HUES48 (cell line): Measurements from ENCODE around the gene EEF1A2.

ENCODE experiments used
- H3K27ac ChIP-seq: one replicate; pipeline ENCODE4 v1.7.0; 2013; ENCODE audit warnings: low read depth, low read length, inconsistent platforms
- H3K27me3 ChIP-seq: 2 replicates; pipeline ENCODE4 v1.6.1; 2013; ENCODE audit warnings: mild to moderate bottlenecking, low read length; ENCODE audit not compliant: control insufficient read depth, insufficient read depth
- H3K36me3 ChIP-seq: 2 replicates; pipeline ENCODE4 v1.6.1; 2013; ENCODE audit warnings: low read length; ENCODE audit not compliant: control insufficient read depth, insufficient read depth
- H3K4me1 ChIP-seq: 2 replicates; pipeline ENCODE4 v1.6.1; 2013; ENCODE audit warnings: mild to moderate bottlenecking, low read length; ENCODE audit not compliant: control insufficient read depth, insufficient read depth
- H3K4me3 ChIP-seq: 2 replicates; pipeline ENCODE4 v1.5.1; 2013; ENCODE audit warnings: mild to moderate bottlenecking, low read depth, low read length
- H3K9ac ChIP-seq: 2 replicates; pipeline ENCODE4 v1.6.1; 2013; ENCODE audit warnings: mild to moderate bottlenecking, low read depth, low read length, moderate library complexity
- H3K9me3 ChIP-seq: 2 replicates; pipeline ENCODE4 v1.6.1; 2013; ENCODE audit warnings: low read length; ENCODE audit not compliant: control insufficient read depth, insufficient read depth

The EEF1A2 gene

GRCh38 chr20:63498960-63499337 is at the start of gene EEF1A2:
EEF1A2 (minus strand) TSS chr20:63499083; CDS start chr20:63497763, 1,320 bp downstream.
- H3K9ac ChIP-seq: no peak within 1 kb of the TSS
- H3K27ac ChIP-seq: no peak within 1 kb of the TSS
- H3K4me3 ChIP-seq: peak within 1 kb of the TSS; percentile 60
- peaks cover 17% of the 10 kb centered on the region; the same call in 1 of the 2 replicates for H3K4me1 ChIP-seq
- H3K9me3 ChIP-seq: no peaks in the 10 kb centered on the region
- peaks cover 40% of the 10 kb centered on the region for H3K27me3 ChIP-seq
- H3K36me3 ChIP-seq: peaks cover 3% of the 10 kb centered on the region; the same call in 1 of the 2 replicates

- peaks cover 30% of the 10 kb centered on the region for H3K4me1 ChIP-seq
- H3K27ac ChIP-seq: no peak overlapping the region
- no peak overlapping the region for H3K4me3 ChIP-seq
- no peaks in the 10 kb centered on the region for H3K27me3 ChIP-seq
- no peaks in the 10 kb centered on the region for H3K9me3 ChIP-seq
- H3K36me3 ChIP-seq: no peaks in the 10 kb centered on the region
- no peak overlapping the region for H3K9ac ChIP-seq
Measured at GRCh38 chr20:63548542-63548941, 49.7 kb upstream of the EEF1A2 start.

GRCh38 chr20:63547725-63548480 is 49.0 kb upstream of the EEF1A2 start, which contains the start of gene SRMS:
SRMS (minus strand) TSS chr20:63547749; CDS start chr20:63547463, 286 bp downstream.
- Histone ChIP-seq H3K4me1 (peaks cover 28% of the 10 kb centered on the region), H3K9me3 (no peaks in the 10 kb centered on the region), H3K27me3 (no peaks in the 10 kb centered on the region), H3K27ac (no peak within 1 kb of the TSS), H3K4me3 (no peak within 1 kb of the TSS), H3K36me3 (no peaks in the 10 kb centered on the region), H3K9ac (no peak within 1 kb of the TSS)

GRCh38 chr20:63546956-63547724 is 48.3 kb upstream of the EEF1A2 start:
- Histone ChIP-seq H3K36me3 (no peaks in the 10 kb centered on the region), H3K9me3 (no peaks in the 10 kb centered on the region), H3K4me3 (no peak overlapping the region), H3K4me1 (peaks cover 20% of the 10 kb centered on the region), H3K9ac (no peak overlapping the region), H3K27ac (no peak overlapping the region), H3K27me3 (no peaks in the 10 kb centered on the region)

- Histone ChIP-seq H3K27me3 (no peaks in the 10 kb centered on the region), H3K36me3 (no peaks in the 10 kb centered on the region), H3K4me3 (no peak overlapping the region), H3K9me3 (no peaks in the 10 kb centered on the region), H3K9ac (no peak overlapping the region), H3K4me1 (peaks cover 18% of the 10 kb centered on the region; the same call in 1 of the 2 replicates), H3K27ac (no peak overlapping the region)
Measured at GRCh38 chr20:63546256-63546955, 47.5 kb upstream of the EEF1A2 start.

- Histone ChIP-seq H3K36me3 (no peaks in the 10 kb centered on the region), H3K27ac (no peak overlapping the region), H3K4me3 (no peak overlapping the region), H3K9ac (no peak overlapping the region), H3K9me3 (no peaks in the 10 kb centered on the region), H3K4me1 (peaks cover 18% of the 10 kb centered on the region; the same call in 1 of the 2 replicates), H3K27me3 (no peaks in the 10 kb centered on the region)
Measured at GRCh38 chr20:63545814-63546213, 46.9 kb upstream of the EEF1A2 start.

GRCh38 chr20:63544958-63545516 is 46.2 kb upstream of the EEF1A2 start:
- H3K36me3 ChIP-seq: no peaks in the 10 kb centered on the region
- H3K4me1 ChIP-seq: peaks cover 18% of the 10 kb centered on the region; the same call in 1 of the 2 replicates
- no peaks in the 10 kb centered on the region for H3K27me3 ChIP-seq

GRCh38 chr20:63544241-63544957 is 45.5 kb upstream of the EEF1A2 start:
- Histone ChIP-seq H3K36me3 (no peaks in the 10 kb centered on the region), H3K9me3 (no peaks in the 10 kb centered on the region), H3K9ac (no peak overlapping the region), H3K27me3 (no peaks in the 10 kb centered on the region), H3K4me1 (peaks cover 18% of the 10 kb centered on the region; the same call in 1 of the 2 replicates), H3K4me3 (no peak overlapping the region), H3K27ac (no peak overlapping the region)

More at GRCh38 chr20:63544958-63545516, 46.2 kb upstream of the EEF1A2 start:
- H3K9me3 ChIP-seq: no peaks in the 10 kb centered on the region
- H3K4me3 ChIP-seq: no peak overlapping the region
- H3K9ac ChIP-seq: no peak overlapping the region
- H3K27ac ChIP-seq: no peak overlapping the region

- Histone ChIP-seq H3K27ac (no peak overlapping the region), H3K9me3 (no peaks in the 10 kb centered on the region), H3K9ac (no peak overlapping the region), H3K4me3 (no peak overlapping the region), H3K4me1 (peaks cover 19% of the 10 kb centered on the region; the same call in 1 of the 2 replicates), H3K27me3 (no peaks in the 10 kb centered on the region), H3K36me3 (no peaks in the 10 kb centered on the region)
Measured at GRCh38 chr20:63543733-63544132, 44.9 kb upstream of the EEF1A2 start.

- H3K4me1 ChIP-seq: peaks cover 14% of the 10 kb centered on the region; the same call in 1 of the 2 replicates
- no peak overlapping the region for H3K9ac ChIP-seq
- no peak overlapping the region for H3K4me3 ChIP-seq
- H3K27me3 ChIP-seq: no peaks in the 10 kb centered on the region
- H3K36me3 ChIP-seq: no peaks in the 10 kb centered on the region
- no peaks in the 10 kb centered on the region for H3K9me3 ChIP-seq
- no peak overlapping the region for H3K27ac ChIP-seq
Measured at GRCh38 chr20:63543131-63543530, 44.2 kb upstream of the EEF1A2 start.
